Ectodermal cell (in vitro differentiated cells): ENCODE measurements around the gene HNRNPH3.

Source experiments
- H3K27ac ChIP-seq: 2 replicates; pipeline ENCODE4 v1.7.0; 2013; ENCODE audit warnings: mild to moderate bottlenecking, low read depth, low read length; ENCODE audit not compliant: insufficient read depth, poor library complexity, severe bottlenecking
- H3K27me3 ChIP-seq: 2 replicates; pipeline ENCODE4 v1.7.0; 2013; ENCODE audit warnings: mild to moderate bottlenecking, low read length; ENCODE audit not compliant: insufficient read depth, control insufficient read depth, poor library complexity, severe bottlenecking
- H3K36me3 ChIP-seq: one replicate; pipeline ENCODE4 v1.7.0; 2013; ENCODE audit warnings: low read length; ENCODE audit not compliant: control insufficient read depth, insufficient read depth
- H3K4me1 ChIP-seq: one replicate; pipeline ENCODE4 v1.7.0; 2013; ENCODE audit warnings: low read length; ENCODE audit not compliant: control insufficient read depth, insufficient read depth
- H3K4me3 ChIP-seq: 2 replicates; pipeline ENCODE4 v1.7.0; 2013; ENCODE audit warnings: low read depth, low read length, control low read depth; ENCODE audit not compliant: insufficient read depth
- H3K9me3 ChIP-seq: 2 replicates; pipeline ENCODE4 v1.7.0; 2013; ENCODE audit warnings: mild to moderate bottlenecking, low read length, moderate library complexity; ENCODE audit not compliant: control insufficient read depth
- WGBS, 2 experiments: methylation state at CpG; one replicate each; pipeline ENCODE4 v1.1.7; 2013; ENCODE audit warnings: missing lambda C conversion rate in 2 of 2; 5-methylcytosine and 5-hydroxymethylcytosine counted together

The HNRNPH3 gene

GRCh38 chr10:68385740-68386139 lies 53.9 kb downstream of the HNRNPH3 start:
- Histone ChIP-seq H3K27me3 (no peaks in the 10 kb centered on the region), H3K36me3 (peaks cover 7% of the 10 kb centered on the region), H3K4me1 (no peaks in the 10 kb centered on the region), H3K9me3 (no peaks in the 10 kb centered on the region), H3K27ac (no peak overlapping the region), H3K4me3 (no peak overlapping the region)
- no CpG with 5 or more reads among the region's 2 CpGs for WGBS, 2 experiments
